GM21423 (cell line): ENCODE data around the gene ITGA3.
"Not testable (repeated sequence)": the region's sequence is repeated elsewhere in the genome, so short reads cannot be mapped to it uniquely, and the experiment has no call there.

ENCODE experiments used
- ATAC-seq: cut with Tn5 transposase; IDR thresholded peaks from one replicate; pipeline ENCODE4 v1.9.1; 2021; ENCODE audit warnings: mild to moderate bottlenecking, moderate library complexity; ENCODE audit not compliant: unreplicated experiment

ITGA3 gene

DNA sequence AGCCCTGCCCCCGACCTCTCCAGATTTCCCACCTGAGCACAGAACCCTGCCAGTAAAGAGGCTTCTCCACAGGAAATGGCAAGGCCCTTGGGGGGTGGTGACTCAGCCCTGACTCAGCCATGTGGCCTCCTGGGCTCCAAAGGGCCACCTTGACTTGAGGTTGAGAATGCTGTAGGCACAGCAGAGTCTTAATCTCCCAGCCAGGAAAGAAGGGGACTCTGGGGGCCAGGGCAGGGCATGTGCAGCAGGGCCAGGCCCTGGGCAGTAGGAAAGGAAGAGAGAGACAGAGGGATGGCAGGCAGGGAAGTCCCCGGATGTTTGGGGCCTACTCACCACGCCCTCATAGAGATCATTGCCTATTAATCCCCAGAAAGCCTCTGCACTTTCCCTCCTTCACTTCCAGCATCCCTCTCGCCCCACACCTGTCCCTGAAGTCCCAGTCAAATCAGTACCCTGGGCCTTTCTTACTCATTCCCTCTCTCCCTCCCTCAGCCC, 4.8 kb upstream of the ITGA3 start:
- no peak for ATAC-seq

DNA sequence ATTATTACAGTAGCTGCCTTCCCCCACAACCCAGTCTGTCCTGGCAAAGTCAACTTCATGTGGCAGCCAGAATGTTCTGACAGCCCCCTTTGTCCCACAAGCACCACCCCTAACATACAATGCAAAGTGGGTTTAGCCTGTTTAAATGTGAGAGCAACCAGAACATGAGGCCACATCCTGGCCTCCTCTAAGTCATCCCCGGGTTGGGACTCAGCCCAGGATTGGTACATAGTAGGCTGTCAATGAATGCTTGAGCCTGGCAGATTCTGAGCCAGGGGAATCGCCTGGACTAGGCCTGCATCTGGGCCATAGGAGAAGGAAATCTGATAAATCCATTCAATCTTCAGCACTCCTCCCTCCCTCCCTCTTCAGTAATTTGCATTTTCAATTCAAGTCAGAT, 4.3 kb upstream of the ITGA3 start:
- ATAC-seq, result no peak

DNA sequence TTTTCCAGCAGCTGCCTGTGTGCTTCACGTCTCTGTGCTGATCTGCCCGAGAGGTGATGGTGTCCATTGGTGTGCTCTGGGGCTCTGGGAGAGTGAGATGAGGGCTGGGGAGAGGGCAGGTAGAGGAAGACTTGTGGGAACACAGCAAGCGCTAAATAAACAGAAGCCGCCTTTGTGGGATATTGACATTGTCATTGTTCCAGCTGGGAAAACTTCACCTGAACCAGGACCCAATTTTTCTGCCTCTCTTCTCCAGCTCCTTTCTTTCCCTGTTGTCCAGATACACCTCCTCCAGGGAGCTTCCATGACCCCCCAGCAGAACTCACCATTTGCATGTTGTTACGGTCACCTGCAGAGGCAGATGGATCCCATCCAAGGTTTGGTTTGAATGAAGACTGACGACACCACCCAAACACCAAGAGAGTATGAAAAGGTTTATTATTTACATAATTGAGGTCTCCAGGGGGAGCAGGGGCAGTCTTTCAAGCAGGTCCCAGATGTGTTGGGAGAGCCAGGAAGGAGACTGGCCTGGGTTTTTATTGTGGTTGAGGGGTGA, 3.6 kb upstream of the ITGA3 start:
- no peak for ATAC-seq

DNA sequence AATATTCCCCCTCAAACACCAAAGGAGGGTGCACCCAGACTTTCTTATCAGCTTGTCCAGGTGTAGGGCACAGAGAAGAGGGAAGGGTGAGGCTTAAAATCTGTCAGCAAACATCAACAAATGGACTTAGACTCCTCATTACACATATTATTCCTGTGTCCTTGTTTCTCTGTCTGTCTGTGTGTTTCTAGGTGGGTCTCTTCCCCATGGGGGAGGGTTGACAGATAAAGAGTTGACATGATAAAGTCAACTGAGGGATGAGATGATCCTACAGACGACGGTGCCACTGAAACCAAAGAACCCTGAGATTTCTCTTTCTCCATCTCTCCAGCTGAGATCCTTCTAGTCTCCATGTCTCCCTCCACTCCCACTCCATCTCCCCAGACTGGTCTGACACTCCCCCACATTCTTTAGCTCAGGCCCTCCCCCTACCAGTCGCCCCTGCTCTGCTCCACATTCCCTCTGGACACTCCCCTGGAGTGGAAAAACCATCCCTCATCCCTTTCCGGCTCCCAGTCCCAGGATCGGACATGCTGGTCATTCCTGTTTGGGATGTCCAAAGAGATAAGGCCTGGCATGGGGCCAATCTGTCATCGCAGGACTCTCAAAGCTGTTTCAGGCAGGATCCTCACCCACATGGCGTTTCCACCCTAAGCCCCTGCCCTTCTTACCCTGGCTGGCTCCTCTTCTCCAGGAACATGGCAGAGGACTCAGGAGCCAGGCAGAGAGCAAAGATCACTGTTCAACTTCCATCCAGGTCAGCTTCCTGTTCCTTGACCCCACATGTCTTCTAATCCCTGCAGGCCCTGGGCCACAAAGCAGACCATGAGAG, 2.9 kb upstream of the ITGA3 start:
- no peak for ATAC-seq

DNA sequence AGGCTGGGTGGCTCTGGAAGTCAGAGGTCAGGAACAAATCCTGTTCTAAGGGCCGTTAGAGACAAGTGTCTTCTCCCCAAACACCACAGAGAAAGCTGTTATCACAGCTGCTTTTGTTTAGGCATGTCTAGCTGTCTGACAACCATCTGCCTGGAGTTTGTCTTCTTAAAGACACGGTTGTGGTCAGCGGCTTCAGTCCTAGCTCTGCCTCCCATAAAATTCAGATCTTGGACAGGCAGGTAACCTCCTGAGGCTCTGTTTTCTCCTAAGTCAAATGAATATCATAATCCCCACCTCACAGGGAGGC, 2.3 kb upstream of the ITGA3 start:
- no peak for ATAC-seq

DNA sequence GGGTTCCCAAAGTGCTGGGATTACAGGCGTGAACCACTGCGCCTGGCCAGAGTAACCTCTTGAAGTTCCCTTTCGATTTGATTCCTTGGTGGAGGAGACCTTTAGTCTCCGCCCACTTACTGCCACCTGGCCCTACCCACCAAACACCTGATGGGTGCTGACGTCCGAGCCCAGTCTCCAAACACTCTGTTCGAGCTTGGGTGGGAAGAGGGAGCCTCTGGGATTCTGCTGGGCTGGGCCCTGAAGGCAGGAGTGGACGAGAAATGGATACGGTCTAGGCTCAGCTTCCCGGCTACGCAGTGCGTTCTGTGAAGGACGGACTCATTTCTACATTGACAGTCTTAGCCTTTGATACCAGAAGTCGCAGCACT, 870 bp upstream of the ITGA3 start:
- ATAC-seq, result no peak

DNA sequence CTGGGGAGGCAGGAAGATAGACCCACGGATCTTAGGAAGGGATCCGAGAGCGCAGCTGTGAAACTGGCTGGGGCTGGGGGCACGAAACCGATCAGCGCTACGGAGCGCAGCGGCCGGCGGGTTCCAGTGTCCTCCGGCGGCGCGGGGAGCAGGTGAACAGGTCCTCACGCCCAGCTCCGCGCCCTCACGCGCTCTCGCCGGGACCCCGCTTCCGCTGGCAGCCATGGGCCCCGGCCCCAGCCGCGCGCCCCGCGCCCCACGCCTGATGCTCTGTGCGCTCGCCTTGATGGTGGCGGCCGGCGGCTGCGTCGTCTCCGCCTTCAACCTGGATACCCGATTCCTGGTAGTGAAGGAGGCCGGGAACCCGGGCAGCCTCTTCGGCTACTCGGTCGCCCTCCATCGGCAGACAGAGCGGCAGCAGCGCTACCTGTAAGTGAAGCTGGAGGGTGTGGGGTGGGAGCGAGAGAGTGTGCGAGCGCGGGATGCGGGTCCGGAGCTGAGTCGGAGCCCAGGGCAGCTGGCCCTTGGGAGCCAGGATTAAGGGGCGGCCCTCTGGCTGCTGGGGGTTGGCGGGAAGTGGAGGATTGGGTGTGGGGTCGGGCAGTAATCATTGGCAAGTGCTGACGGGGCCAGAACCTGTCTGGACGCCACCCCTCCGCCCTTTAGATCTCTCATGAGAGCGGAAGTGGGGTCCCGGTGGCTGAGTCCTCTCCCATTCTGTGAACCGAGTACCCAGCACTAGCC, 479 bp downstream of the ITGA3 start:
- ATAC-seq, result peak; percentile 31

DNA sequence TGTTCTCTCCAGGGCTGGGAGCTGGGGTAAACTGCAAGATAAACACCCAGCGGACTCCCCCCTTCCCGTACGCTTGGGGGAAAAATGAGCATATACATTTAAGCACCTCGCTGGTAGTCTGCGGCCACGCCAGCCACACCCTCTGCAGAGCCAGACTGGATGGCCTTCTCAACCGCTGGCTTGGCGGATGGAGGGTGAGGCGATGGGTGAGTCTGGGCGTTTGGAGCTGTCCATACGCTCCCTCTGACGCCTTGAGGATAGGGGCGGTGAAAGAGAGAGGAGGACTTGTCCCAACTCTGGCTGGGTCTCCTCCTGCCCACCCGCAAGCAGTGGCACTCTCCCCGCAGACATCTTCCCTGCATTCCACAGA, 1.0 kb downstream of the ITGA3 start:
- no peak for ATAC-seq

DNA sequence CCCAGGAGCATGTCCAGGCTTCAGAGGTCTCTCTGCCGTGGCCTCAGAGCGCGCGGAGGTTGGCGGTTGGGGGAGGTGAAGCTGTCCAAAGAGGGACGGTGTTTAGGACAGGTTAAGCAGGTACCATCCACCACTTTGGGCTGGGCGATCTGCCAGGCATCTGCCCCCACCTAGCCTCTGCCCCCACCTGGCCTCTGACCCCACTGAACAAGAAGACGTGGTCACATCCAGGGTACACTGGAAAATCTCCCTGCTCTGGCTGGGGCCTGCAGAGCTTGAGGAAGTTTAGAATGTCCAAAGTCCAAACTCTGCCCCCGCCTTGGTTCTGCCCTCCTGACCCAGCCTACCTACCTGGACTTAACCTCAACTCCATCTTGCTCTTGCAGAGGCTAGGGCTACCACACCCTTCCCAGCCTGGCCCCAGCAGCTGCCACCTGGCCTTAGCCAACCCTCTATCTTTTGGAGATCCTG, 1.6 kb downstream of the ITGA3 start:
- no peak for ATAC-seq

DNA sequence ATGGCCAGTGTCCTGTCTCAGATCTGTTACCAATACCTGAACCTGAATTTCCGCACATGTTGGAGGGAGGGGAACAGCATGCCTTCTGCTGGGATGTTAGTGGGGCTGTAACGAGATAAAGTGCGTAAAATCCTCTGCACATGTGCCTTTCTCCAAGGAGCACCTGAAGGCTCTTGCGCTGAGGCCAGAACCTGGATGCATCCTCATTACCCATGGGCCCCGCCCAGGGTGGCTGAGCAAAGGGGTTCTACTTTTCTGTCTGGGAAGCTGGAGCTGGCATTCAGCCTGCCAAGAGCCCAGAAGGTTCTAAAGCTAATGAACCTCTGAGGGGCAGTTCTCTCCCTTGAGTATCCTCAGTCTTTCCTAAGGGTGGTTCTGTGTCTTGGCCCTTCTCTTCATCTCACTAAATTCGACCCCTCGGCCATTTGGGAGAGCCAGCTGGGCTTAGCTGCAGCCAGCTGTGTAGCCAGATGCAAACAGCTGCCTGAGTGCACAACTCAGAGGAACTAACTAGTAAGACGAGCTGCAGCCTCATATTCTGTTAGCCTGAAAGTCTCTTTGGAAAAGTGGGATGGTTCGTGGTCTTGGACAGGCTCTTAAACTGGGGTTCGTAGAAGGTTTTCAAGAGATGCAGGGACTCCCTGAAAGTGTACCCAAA, 2.5 kb downstream of the ITGA3 start:
- ATAC-seq, result no peak

DNA sequence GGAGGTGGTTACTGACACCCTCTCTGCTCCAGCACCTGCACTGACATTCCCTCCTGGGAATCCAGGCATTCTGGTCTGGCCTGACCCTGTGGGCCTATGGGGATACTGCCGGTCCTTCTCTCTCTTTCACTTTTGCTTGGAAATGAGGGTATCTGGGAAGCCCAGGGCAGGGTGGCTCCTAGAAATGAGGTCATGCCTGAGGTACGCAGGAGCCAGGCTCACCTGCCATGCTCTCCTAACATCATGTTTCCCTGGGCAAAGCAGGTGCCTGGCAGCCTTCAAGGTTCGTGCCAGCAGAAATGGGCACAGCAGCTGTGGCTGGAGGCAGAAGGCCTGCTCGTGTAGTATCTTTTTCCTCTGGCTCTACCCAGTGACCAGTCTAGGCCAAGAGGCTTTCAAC, 3.3 kb downstream of the ITGA3 start:
- ATAC-seq, result no peak

DNA sequence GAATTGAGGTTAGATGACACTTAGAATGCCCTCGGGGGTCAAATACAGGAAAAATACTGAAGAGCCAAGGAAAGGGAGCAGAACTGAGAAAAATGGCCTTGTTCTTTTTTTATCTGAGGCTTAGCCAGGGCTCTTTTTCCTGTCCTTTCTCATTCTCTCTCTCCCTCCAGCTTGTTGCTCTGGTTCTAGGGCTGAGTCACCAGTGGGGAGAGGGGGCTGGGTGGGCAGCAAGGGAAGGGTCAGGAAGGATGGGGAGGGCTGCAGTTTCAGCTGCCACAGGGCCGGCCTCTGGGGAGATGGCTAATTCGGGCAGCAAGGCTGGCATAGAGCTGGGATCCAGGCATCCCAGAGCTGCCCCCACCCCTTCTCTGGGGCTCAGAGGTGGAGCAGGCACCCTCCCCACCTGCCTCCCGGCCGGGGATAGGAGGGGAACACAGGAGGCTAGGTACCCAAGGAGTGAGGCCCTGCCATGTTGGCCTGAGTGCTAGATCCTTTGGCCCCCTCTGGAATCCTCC, 3.9 kb downstream of the ITGA3 start:
- no peak for ATAC-seq

DNA sequence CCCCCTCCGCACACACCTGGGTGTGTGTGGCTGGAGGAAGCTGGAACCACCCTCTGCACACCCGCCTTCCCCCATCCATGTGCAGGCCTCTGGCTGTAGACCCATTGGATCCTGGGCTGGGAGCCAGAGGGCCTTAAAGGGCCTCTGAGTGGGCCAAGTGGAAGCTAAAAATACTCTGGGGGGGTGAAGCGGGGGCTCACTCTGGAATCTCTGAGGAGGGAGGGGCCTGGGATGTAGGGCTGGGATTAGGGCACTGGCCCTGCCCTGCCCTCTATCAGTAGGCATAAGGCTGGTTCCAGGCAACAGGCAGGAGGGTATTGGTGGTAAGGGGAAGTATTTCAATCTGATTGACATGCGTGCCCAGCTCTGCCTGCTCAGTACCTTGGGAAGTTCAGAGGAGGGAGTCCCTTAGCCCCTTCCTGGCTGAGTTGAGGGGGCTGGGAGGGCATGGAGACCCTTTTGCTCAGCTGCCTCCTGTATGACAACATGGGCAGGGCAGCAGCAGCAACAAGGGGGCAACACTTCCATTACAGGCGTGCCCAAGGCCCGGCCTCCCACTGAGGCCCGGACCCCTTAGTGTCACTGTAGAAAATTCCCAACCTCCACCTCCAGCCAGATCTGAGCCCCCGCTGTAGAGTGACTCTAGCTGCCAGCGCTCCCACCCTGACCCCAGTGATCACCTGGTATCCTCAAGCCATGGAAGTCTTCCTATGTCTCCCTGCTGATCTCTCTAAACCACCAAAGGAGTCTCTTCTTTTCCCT, 5.2 kb downstream of the ITGA3 start:
- ATAC-seq, result no peak

DNA sequence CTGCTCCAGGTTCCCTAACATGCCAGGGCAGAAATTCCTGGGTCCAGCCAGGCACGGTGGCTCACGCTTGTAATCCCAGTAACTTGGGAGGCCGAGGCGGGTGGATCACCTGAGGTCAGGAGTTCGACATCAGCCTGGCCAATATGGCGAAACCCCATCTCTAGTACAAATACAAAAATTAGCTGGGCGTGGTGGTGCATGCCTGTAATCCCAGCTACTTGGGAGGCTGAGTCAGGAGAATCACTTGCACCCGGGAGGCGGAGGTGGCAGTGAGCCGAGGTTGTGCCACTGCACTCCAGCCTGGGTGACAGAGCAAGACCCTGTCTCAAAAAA, 5.8 kb downstream of the ITGA3 start:
- ATAC-seq, result not testable (repeated sequence)

DNA sequence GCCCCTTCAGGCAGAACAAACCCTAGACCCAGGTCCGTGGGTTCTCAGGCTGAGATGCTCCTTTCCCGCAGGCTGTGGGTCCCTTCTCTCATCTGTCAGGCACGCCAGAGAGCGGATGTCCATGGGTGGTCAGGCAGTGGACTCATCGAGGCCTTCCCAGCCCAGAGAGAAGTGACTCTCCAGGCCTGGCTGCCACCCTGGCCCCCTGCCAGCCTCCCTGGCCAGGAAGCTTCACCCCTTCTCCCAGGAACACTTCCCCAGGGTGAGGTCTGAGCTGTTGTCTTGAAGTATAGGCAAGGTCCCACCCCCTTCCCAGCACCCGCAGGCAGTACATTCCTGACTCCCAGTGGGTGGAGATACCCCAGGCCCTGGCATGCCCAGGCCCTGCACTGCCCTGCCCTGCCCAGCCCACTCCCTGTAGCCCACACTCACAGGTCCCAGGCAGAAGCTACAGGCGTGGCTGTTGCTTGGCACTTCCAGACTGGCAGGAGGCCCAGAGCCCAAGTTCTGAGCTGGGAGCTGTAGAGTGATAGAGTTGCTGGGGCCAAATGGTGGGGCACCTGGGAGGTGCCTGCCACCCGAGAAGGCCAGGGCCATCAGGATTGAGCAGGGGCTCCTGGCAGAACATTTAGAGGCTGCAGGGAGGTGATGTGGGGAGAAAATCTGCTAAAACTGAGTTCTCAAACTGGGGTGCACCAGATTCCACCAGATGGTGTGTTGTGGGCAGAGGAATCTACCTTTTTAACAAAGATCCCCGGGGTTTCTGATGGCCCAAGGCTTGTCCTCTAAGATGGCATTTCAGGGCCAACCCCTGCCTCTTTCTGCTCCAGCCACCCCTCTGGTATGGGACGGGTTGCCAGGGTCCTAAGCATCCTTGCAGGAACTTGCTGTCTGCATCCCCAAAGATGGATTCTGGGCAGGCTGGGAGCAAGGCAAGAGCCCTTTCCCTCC, 6.7 kb downstream of the ITGA3 start:
- no peak for ATAC-seq

DNA sequence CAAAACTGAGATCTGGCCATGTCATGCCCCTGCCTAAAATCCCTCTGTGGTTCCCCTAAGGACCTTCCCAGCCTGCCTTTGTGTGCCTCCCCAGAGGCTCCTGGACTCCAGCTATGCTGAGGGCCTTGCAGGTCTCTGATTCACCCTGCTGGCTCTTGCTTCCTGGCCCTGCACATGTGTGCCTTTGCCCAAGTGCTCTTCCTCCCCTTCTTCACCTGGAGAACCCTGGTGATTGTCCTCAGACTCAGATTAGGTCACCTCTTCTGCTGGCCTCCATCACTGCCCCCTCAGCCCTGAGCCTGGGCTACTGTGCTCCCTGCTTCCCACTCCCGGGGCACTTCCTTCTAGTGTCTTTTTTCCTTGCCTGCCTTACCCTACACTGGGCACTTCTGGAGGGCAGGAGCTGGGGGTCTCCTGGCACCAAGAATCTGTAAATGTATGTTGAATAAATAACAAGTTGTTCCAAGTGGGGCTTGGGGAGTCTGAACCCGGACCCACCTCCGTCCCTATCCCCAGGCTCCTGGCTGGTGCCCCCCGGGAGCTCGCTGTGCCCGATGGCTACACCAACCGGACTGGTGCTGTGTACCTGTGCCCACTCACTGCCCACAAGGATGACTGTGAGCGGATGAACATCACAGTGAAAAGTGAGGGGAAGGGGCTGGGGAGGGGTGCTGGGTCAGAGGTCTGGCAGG, 7.8 kb downstream of the ITGA3 start:
- ATAC-seq, result no peak

DNA sequence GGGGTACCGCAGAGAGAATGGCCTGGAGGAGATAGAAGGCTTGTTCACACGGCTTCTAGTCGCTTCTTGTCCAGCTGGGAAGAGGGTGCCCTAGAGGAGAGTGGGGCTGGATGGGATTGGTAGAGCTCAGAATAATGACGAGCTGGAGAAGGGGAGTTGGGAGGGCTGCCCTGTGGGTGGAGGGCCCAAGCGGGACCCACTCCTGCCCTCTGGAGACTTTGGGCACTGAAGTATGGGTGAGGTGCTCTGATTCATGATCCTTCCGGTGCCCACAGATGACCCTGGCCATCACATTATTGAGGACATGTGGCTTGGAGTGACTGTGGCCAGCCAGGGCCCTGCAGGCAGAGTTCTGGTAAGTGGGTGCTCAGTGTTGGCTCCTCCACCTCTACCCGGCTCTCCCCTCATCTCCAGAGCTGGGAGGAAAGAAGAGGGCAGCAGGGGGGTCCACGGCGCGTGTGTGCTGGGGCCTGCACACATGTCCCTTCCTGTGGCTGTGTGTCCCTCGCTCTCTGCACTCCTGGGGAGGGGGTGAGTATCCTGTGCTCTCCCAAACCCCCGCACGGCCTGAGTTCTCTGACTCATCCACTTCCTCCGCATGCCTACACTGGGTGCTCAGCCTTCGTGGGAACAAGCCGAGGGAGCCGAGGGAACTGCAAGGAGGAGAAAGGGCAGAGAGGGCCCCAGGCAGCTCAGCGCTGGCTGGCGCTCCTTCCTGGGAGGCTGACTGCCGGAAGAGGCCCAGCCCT, 8.5 kb downstream of the ITGA3 start:
- no peak for ATAC-seq

DNA sequence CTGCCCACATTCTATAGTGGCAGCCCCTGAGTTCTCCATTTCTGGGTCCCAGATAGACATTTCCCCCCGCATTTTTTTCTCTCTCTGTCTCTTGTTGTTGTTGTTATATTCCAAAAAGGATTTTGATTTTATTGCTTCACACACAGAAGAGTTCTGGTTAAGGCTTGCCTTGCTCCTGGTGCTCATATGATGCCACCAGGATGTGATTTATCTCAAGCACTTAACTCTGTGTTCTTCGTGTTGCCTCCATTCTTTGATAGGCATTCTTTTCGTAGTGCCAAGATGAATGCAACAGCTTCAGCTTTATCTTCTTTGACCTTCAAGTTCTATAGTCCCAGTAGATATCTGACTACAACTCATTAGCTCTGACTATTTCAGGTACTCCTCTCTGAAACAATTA, 9.1 kb downstream of the ITGA3 start:
- no peak for ATAC-seq
